Thyroid gland (tissue), 4 donors: ENCODE measurements around the gene PADI3. TPM values are rescaled to one million over a fixed set of nuclear protein-coding genes. Genes with fewer than 3 reads are reported as not detected.

Experiments
- DNase-seq, 2 donors: peaks; one replicate each; pipeline ENCODE4 v3.0.0-alpha.2; 2019
- H3K27ac ChIP-seq, 3 donors: fragments of 200-600 bp; sonication (generic); 1 replicate in 2 of 3; 2 replicates in 1 of 3; pipeline ENCODE4 v1.5.1; 2016 to 2019; ENCODE audit warnings: mild to moderate bottlenecking in 1 of 3, moderate library complexity in 1 of 3
- H3K27me3 ChIP-seq: fragments of 200-600 bp; sonication (generic); one replicate; pipeline ENCODE4 v1.5.1; 2019
- H3K36me3 ChIP-seq, 2 donors: fragments of 200-600 bp; sonication (generic); one replicate each; pipeline ENCODE4 v1.5.1; 2016 to 2019
- H3K4me1 ChIP-seq, 2 donors: fragments of 200-600 bp; sonication (generic); one replicate each; pipeline ENCODE4 v1.5.1; 2017 to 2019
- H3K4me3 ChIP-seq, 3 donors: fragments of 200-600 bp; sonication (generic); replicated peaks in 1 of 3; 1 replicate in 2 of 3; 2 replicates in 1 of 3; pipeline ENCODE4 v1.5.1; 2016; ENCODE audit warnings: mild to moderate bottlenecking in 1 of 3
- H3K9me3 ChIP-seq: fragments of 200-600 bp; sonication (generic); one replicate; pipeline ENCODE4 v1.5.1; 2017
- POLR2A ChIP-seq, 2 donors: fragments of 450-650 bp; IDR thresholded peaks; one replicate each; pipeline ENCODE4 v1.6.1; 2017; ENCODE audit warnings: antibody characterized with exemption in 2 of 2, mild to moderate bottlenecking in 2 of 2, moderate library complexity in 1 of 2
- WGBS, 2 donors: methylation state at CpG; one replicate each; pipeline ENCODE4 v1.1.5; 2017; 5-methylcytosine and 5-hydroxymethylcytosine counted together
- intact Hi-C: fragments of 100-400 bp; cut with DNase I; formaldehyde crosslinking; loops from one replicate; pipeline ENCODE4 v1.15.1; 2023
- total RNA-seq, 4 donors: library from RNA; depleted of rRNA; stranded (reverse); fragments of >200 nt; gene quantifications; one replicate each; pipeline ENCODE4 v1.2.3, GENCODE V29; 2016
- TF ChIP-seq, protein P1 (sequence below), 6 experiments: fragments of 200-600 bp in 3 of 6; fragments of 450-650 bp in 3 of 6; sonication (generic) in 3 of 6; IDR thresholded peaks; one replicate each; pipeline ENCODE4 v1.5.1; 2016 to 2019; ENCODE audit warnings: antibody characterized with exemption in 6 of 6, mild to moderate bottlenecking in 2 of 6, inconsistent platforms in 1 of 6, moderate library complexity in 1 of 6

The PADI3 gene
- total RNA-seq, 4 donors from 2014 or later = not detected

DNA sequence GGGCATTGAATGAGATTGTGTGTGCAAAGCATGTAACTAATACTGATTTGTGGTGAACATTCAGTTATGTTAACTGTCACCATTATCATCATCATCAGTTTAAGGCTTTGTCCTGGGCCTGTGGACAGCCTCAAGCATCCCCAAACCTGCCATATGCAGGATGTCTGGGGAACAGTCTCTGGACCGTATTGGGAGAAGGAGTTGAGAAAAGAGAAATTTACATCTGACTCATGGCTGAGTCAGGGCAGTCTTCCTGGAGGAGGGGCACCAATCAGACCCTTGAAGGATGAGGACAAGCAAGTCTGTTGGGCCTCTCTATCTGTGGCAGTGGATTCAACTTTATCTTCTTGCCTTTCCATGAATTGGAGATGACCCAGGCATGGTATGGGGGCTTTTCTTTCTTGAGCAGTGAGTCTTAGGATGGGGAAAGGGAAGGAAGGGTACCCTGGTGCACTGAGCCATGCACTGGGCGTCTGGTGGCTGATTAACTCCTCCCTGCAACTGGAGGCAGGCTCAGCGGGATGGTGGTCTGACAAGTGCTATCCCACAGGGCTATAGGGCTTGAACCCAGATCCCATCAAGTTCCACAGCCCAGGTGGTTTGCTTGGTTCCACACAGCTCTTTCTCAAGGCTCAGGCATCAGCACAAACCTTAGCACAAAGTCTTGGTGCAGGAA, 2.9 kb downstream of the PADI3 start:
- intact Hi-C loops = no loop called here
- Histone ChIP-seq H3K27me3 (no peaks in the 10 kb centered on the region), H3K36me3 (no peaks in the 10 kb centered on the region), H3K4me3 (no peak overlapping the region), H3K9me3 (no peaks in the 10 kb centered on the region), H3K4me1 (no peaks in the 10 kb centered on the region), H3K27ac (no peak overlapping the region)
- 51 to 72% methylated on average over 3 of the region's 3 CpGs for WGBS, 2 donors
- no peak for DNase-seq
- TF ChIP-seq, protein P1, sequence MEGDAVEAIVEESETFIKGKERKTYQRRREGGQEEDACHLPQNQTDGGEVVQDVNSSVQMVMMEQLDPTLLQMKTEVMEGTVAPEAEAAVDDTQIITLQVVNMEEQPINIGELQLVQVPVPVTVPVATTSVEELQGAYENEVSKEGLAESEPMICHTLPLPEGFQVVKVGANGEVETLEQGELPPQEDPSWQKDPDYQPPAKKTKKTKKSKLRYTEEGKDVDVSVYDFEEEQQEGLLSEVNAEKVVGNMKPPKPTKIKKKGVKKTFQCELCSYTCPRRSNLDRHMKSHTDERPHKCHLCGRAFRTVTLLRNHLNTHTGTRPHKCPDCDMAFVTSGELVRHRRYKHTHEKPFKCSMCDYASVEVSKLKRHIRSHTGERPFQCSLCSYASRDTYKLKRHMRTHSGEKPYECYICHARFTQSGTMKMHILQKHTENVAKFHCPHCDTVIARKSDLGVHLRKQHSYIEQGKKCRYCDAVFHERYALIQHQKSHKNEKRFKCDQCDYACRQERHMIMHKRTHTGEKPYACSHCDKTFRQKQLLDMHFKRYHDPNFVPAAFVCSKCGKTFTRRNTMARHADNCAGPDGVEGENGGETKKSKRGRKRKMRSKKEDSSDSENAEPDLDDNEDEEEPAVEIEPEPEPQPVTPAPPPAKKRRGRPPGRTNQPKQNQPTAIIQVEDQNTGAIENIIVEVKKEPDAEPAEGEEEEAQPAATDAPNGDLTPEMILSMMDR (IDR thresholded peaks at IDR 0.05) = no peak
- TF ChIP-seq POLR2A (IDR thresholded peaks at IDR 0.05) = no peak

DNA sequence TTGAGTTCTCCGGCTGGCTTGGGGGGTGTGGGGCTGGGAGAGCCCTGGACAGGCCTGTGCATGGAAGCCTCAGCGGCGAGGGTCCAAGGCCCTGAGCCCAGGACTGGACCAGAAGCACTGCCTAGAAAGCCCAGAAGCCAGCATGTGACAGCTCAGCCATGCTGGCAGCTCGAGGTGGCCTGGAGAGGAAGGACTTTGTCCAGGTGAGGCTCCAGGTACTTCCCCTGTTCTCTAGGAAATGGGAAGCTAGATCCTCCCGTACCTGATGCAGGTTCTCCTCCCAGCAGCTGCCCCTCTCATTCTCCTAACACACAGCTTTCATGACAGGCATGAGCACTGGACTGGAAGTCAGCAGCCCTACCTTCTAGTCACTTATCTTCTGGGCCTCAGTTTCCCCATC, 6.4 kb downstream of the PADI3 start:
- no peak overlapping the region for H3K4me3 ChIP-seq
- no peaks in the 10 kb centered on the region for H3K4me1 ChIP-seq
- no peak for DNase-seq
- no peaks in the 10 kb centered on the region for H3K9me3 ChIP-seq
- intact Hi-C loops = no loop called here
- H3K27me3 ChIP-seq = no peaks in the 10 kb centered on the region
- TF ChIP-seq, protein P1 (IDR thresholded peaks at IDR 0.05) = no peak
- TF ChIP-seq POLR2A (IDR thresholded peaks at IDR 0.05) = no peak
- no peak overlapping the region for H3K27ac ChIP-seq
- H3K36me3 ChIP-seq = no peaks in the 10 kb centered on the region
- WGBS, 2 donors = 68 to 81% methylated on average over 4 to 5 of the region's 5 CpGs

DNA sequence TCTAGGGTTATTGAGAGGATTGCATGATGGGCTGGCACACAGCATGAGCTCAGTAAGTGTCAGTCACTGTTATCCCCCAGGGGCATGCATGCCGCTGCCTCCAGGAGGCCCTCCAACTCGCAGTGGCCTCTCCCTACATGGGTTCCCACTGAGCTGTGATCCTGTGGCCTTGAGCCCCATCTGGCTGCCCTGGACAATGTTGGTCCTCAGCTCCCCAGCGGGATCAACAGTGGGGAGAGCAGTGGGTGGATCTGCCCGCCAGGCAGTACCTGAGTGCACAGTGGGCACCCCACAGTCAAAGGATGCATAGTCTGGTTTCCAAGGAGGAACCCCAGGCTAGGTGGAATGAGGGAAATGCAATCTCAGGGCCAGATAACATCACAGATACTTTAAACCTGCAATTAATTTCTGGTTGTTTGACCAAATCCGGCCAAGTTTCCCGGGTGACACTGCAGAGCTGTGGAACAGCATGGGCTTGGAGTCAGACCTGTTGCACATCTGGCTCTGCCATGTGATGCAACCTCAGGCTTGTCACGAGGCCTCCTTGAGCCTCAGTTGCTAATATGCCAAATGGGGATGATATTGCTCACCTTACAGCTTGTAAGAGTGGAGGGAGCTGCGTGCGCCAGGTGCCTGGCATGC, 9.3 kb downstream of the PADI3 start:
- 69 to 80% methylated on average over 9 of the region's 9 CpGs for WGBS, 2 donors
- H3K27me3 ChIP-seq = no peaks in the 10 kb centered on the region

DNA sequence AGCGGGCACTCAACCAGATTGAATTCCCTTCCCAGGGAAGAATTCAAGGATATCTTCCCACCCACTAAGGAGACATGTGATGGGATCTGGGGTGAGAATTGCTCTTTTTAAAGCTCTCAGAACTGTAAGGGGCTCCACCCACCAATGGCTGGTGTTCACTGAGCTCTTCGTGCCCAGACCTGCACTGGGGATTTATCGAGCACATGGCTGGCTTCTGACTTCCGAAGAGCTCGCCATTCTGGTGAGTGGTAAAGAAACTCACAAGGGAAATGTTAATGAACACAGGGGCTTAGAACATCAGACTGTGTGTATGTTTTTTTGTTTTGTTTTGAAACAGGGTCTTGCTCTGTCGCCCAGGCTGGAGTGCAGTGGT, 9.8 kb downstream of the PADI3 start:
- no peaks in the 10 kb centered on the region for H3K36me3 ChIP-seq
- DNase-seq = no peak
- WGBS, 2 donors = 76 to 82% methylated on average over 6 of the region's 6 CpGs
- H3K4me1 ChIP-seq = no peaks in the 10 kb centered on the region
- no peak overlapping the region for H3K27ac ChIP-seq
- H3K4me3 ChIP-seq = no peak overlapping the region
- intact Hi-C loops = no loop called here
- TF ChIP-seq, protein P1 (IDR thresholded peaks at IDR 0.05) = no peak
- no peak for TF ChIP-seq POLR2A (IDR thresholded peaks at IDR 0.05)
- H3K9me3 ChIP-seq = no peaks in the 10 kb centered on the region
- H3K27me3 ChIP-seq = no peaks in the 10 kb centered on the region

More for the DNA sequence above, 9.3 kb downstream of the PADI3 start:
- H3K4me1 ChIP-seq = no peaks in the 10 kb centered on the region
- TF ChIP-seq, protein P1 (IDR thresholded peaks at IDR 0.05) = no peak
- no peak for TF ChIP-seq POLR2A (IDR thresholded peaks at IDR 0.05)
- H3K36me3 ChIP-seq = no peaks in the 10 kb centered on the region
- intact Hi-C loops = no loop called here
- H3K9me3 ChIP-seq = no peaks in the 10 kb centered on the region
- H3K27ac ChIP-seq = no peak overlapping the region
- no peak overlapping the region for H3K4me3 ChIP-seq
- no peak for DNase-seq

DNA sequence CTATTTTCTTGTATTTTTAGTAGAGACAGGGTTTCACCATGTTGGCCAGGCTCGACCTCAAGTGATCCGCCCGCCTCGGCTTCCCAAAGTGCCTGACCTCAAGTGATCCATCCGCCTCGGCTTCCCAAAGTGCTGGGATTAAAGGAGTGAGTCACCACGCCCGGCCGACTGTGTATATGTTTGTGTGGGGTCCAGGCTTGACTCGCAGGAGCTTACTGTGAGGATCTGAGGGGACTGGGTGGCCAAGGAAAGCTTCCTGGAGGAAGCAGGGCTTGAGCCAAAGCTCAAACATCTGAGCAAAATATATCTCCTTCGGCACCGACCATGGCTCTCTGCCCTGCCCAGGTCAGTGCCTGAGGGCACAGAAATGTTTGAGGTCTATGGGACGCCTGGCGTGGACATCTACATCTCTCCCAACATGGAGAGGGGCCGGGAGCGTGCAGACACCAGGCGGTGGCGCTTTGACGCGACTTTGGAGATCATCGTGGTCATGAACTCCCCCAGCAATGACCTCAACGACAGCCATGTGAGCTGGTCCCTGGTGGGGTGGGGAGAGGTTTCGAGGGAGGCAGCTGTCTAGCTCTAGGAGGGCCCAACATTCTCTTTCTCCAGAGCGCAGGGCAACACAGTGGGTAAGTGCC, 10.5 kb downstream of the PADI3 start:
- H3K27ac ChIP-seq = no peak overlapping the region
- WGBS, 2 donors = 73 to 81% methylated on average over 20 to 24 of the region's 24 CpGs
- H3K9me3 ChIP-seq = no peaks in the 10 kb centered on the region
- no peaks in the 10 kb centered on the region for H3K4me1 ChIP-seq
- no peaks in the 10 kb centered on the region for H3K27me3 ChIP-seq
- no peaks in the 10 kb centered on the region for H3K36me3 ChIP-seq
- intact Hi-C loops = no loop called here
- TF ChIP-seq, protein P1 (IDR thresholded peaks at IDR 0.05) = no peak
- no peak for TF ChIP-seq POLR2A (IDR thresholded peaks at IDR 0.05)
- no peak for DNase-seq
- no peak overlapping the region for H3K4me3 ChIP-seq
